GM18861 (cell line): ENCODE results near the gene ZXDB.
"Not testable (repeated sequence)": the region's sequence is repeated elsewhere in the genome, so short reads cannot be mapped to it uniquely, and the experiment has no call there.

Experiments
- ATAC-seq: cut with Tn5 transposase; IDR thresholded peaks from one replicate; pipeline ENCODE4 v1.9.1; 2021; ENCODE audit not compliant: unreplicated experiment

Gene ZXDB

DNA sequence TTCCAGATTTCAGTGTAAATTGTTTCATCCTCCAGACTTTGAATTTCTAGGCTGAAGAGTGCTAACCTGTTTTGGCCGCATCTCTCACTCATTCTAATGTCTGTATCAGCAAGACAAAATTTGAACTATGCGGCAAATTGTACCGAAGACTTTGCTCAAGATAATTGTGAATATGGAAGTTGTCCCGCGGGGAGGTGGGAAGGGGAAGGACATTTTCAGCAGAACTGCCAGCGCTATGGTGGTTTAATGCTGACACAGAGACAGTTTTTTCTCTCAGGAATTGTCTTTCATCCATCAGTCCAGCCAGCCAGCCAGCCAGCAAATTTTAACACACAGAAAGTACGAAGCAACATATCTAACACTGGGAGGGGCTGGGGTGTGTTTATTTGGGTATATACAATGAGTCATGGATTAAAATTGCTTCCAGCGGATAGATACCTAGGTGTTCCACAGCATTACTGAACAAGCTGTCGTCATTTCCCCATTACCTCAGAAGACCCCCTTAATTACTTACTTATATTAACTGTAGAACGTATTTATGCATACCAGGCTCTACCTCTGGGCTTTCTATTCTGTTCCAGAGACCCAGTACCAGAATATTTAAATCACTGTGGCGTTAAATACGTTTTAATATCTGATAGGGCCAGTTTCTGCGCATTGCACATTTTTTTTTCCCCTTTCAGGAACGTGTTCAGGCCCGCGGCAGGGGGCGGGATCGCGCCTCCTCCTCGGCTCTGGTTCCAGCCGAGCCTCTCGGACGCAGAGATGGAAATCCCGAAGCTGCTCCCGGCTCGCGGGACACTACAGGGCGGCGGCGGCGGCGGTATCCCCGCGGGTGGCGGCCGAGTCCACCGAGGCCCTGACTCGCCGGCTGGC, at the start of gene ZXDB:
Gene ZXDB (plus strand): TSS at position 728 of the 876 bp plus-strand sequence. CDS start 38 bp downstream, at position 766.
- ATAC-seq = peak; percentile 40

DNA sequence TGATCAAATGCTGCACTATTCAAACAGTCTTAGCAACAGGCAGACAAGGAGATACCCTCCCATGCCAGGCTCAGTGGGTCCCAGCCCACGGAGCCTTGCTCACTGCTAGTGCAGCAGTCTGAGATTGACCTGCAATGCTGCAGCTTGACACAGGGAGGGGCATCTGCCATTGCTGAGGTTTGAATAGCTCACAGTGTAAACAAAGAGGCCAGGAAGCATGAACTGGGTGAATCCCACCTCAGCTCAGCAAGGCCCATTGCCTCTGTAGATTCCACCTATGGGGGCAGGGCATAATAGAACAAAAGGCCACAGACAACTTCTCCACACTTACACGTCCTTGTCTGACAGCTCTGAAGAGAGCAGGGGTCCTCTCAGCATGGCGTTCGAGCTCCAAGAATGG, 26.6 kb upstream of the ZXDB start:
- no peak for ATAC-seq

DNA sequence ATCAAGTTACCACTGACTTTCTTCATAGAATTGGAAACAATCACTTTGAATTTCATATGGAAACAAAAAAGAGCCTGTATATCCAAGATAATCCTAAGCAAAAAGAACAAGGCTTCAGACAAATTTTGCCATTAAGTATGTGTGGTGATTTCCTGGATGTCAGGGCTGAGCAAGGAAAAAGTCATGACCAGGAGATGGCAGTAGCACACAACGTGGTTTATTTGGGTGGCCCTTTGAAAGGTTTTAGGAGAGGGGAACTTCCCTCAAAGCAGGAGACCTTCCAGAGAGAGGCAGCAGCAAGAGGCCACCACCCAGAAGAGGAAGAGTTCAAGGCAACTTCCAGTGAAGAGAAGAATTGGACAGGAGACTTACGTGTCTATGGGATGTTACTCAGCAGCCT, 18.1 kb upstream of the ZXDB start:
- peak; percentile 63 for ATAC-seq

DNA sequence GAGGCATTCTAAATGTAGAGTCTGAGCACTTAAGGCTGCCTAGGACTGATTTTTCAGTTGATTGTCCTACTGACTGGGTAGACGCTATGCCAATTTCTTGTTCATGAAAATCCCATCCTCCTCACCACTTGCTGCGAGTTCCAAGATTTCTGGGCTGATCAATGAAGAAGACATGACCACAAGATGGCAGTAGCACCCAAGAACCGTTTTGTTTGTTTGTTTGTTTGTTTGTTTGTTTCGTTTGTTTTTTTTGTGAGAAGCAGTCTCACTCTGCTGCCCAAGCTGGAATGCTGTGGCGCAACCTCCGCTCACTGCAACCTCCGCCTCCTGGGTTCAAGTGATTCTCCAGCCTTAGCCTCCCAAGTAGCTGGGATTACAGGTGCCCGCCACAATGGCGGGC, 8.9 kb upstream of the ZXDB start:
- not testable (repeated sequence) for ATAC-seq

DNA sequence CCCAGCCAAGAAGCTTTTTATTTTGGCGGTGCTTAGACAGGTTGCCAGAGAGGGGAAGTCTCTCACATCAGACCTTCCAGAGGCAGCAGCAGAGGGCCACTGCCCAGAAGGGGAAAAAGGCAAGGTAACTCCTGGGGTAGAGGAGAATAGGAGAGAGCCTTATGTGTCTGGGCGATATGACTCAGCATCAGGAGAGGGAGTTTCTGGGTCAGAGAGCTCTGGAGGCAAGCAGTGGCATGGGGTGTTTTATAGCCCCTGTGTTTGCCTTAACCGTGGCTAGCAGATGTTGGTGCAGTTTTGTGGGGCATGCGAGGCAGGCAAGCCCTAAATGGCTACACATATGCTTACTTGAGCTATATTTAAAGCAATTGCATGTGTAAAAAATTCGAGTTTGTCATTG, 8.3 kb upstream of the ZXDB start:
- ATAC-seq = no peak

DNA sequence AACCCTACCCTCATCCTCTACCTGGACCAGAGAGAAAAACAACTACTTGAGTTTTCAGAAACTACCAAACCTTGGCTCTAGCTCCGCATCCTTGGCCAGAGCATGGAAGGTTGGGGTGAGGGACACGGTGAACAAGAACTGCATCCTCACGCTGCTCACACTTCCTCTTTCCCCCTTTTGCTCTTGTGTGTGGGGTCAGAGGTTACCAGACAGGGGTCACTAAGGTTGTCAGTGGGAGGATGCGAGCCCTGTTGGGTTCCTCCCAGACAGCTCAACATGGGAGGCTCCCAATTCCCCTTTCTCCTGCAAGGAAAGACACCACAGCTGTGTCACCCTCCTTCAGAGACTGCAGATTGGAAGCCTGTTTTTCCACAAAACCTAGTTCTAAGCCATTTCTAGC, 5.5 kb upstream of the ZXDB start:
- no peak for ATAC-seq

DNA sequence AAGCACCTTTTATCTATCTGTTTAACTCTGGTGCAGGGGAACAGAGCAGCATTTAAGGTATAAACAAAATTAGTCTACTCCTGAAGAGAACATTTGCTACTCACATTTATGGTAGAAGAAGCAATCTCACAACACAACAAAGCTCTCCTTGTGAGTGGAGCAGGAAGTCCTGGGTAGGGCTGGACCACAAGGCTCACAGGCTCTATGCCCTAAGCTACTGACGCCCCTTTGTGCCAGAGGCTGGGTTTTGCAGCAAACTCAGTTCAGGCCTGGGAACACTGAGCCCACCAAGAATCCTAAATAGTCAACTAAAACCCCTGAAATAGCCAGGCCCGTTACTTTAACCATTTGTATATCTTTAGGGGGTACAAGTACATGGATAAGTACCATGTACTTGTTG, 4.7 kb upstream of the ZXDB start:
- no peak for ATAC-seq

DNA sequence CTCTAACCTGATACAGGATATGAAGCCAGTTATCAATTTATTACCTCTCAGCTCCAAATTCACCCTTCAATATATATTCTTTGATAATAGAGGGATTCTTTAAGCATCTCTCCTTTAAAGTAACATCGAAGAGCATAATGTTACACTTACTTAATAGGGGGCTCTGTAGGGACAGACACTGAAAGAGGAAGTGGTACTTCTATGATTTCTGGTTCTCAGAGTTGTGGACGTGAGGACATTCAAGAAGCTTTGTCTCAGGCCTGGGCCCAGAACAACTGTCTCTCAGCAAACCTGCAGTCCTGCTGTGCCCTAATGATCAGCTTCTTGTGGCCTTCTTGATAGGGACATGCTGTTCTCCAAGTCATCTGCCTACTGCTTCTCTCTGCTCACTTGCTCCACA, 4.2 kb upstream of the ZXDB start:
- ATAC-seq = peak; percentile 42

DNA sequence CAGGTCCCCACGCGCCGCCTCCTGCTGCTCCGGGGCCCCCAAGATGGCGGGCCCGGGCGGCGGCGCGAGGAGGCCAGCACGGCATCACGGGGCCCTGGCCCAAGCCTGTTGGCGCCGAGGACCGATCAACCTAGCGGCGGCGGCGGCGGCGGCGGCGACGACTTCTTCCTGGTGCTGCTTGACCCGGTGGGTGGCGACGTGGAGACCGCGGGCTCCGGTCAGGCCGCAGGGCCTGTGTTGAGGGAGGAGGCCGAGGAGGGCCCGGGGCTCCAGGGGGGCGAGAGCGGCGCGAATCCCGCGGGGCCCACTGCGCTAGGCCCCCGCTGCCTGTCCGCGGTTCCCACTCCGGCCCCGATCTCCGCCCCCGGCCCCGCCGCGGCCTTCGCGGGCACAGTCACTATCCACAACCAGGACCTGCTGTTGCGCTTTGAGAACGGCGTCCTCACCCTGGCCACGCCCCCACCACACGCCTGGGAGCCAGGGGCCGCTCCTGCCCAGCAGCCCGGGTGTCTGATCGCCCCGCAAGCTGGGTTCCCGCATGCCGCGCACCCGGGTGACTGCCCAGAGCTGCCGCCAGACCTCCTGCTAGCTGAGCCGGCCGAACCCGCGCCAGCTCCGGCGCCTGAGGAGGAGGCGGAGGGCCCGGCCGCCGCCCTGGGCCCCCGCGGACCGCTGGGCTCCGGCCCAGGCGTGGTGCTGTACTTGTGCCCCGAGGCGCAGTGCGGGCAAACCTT, 516 bp downstream of the ZXDB start:
- ATAC-seq = peak; percentile 50

DNA sequence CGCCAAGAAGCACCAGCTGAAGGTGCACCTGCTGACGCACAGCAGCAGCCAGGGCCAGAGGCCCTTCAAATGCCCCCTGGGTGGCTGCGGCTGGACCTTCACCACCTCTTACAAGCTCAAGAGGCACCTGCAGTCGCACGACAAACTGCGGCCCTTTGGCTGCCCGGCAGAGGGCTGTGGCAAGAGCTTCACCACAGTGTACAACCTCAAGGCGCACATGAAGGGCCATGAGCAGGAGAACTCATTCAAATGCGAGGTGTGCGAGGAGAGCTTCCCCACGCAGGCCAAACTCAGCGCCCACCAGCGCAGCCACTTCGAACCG, 1.0 kb downstream of the ZXDB start:
- ATAC-seq = not testable (repeated sequence)

DNA sequence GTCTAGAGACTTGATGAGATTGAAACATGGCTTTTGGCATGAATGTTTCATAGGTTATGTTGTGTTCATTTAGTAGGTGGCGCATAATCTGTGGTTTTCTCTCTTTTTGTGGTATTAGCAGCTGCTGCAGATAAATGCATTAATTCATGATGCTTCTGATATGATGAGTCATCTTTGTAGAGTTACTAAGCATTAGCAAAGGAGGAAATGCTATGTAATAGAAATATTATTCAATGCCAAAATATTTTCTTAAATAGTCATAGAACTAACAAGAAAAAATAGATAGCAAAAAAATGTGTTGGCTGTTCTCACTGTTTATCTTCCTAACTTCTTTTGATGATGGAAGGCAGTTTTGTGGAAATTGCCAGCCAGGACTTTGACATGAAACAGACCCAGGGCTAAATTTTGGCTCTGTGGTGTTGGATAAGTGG, 3.6 kb downstream of the ZXDB start:
- ATAC-seq = no peak

DNA sequence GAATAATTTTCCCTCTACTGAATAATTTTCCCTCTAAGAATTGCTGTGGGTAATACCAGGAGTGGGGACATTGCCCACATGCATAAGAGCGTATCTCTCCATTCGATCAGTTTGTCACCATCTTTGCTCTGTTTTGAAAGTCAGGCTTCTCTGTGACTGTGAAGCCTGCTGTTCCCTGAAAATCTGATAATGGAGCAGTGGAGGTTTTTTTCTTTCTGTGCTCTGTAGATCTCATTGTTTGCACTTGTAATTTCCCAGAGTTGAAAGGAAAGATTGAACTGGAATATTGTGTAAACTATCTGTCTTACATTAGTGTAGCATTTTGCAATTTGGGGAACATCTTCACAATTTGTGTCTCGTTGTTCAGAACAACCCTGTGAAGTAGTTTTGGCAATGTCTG, 4.3 kb downstream of the ZXDB start:
- no peak for ATAC-seq

DNA sequence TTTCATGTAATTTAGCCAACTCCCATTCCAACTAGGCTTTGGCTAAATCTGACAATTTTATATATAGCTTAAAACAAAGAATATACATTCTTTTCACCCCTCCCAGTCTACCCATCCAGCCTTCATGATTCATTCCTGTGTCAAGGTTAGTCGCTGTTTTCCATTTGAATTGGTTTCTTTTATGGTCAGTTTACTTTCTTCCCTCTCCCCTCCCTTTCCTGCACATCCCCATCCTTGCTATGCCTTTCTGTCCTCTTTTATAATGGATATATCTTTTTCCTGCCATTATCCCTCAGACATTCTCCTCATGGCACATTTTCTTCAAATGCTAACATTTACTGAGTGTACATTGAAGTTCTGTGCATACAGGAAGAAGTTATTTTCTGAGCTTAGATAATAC, 4.7 kb downstream of the ZXDB start:
- no peak for ATAC-seq

DNA sequence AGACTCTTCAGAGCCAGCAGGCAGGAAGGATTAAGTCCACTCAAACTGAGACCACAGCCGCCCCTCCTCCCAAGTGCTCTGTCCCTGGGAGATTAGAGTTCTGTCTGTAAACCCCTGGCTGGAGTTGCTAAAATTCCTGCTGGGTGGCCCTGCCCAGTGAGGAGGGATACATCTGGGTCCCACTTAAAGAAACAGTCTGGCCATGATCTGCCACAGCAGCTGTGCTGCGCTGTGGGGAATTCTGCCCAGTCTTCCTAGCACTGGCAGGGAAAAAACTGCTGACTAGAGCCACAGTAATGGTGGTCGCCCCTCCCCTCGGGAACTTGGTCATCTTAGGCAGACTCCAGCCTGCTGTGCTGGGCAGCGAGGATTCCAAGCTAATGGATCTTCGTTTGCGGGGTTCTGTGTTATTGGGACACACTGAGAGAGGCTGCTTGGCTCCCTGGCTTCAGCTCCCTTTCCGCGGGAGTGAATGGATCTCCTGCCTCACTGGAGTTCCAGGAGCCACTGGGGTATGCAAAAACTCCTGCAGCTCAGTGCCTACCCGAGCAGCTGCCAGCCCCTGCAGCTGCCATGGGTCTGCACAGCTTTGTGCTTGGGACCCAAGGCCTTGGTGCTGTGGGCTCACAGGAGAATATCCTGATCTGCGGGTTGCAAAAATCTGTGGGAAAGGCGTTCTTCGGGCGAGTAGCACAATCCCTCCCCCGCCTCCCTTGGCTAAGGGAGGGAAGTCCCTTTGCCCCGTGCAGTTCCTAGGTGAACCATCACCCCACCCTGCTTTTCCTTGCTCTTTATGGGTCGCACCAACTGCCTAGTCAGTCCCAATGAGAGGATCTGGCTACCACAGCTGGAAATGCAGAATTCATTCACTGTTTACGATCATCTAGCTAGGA, 15.7 kb downstream of the ZXDB start:
- ATAC-seq = no peak

DNA sequence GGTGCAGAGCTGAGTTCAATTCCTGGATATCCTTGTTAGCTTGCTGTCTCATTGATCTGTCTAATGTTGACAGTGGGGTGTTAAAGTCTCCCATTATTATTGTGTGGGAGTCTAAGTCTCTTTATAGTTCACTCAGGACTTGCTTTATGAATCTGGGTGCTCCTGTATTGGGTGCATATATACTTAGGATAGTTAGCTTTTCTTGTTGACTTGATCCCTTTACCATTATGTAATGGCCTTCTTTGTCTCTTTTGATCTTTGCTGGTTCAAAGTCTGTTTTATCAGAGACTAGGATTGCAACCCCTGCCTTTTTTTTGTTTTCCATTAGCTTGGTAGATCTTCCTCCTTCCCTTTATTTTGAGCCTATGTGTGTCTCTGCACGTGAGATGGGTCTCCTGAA, 21.5 kb downstream of the ZXDB start:
- not testable (repeated sequence) for ATAC-seq

DNA sequence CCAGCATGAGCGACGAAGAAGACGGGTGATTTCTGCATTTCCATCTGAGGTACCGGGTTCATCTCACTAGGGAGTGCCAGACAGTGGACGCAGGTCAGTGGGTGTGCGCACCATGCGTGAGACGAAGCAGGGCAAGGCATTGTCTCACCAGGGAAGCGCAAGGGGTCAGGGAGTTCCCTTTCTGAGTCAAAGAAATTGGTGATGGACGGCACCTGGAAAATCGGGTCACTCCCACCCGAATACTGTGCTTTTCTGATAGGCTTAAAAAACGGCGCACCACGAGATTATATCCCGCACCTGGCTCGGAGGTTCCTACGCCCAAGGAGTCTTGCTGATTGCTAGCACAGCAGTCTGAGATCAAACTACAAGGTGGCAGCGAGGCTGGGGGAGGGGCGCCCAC, 37.6 kb downstream of the ZXDB start:
- ATAC-seq = not testable (repeated sequence)

DNA sequence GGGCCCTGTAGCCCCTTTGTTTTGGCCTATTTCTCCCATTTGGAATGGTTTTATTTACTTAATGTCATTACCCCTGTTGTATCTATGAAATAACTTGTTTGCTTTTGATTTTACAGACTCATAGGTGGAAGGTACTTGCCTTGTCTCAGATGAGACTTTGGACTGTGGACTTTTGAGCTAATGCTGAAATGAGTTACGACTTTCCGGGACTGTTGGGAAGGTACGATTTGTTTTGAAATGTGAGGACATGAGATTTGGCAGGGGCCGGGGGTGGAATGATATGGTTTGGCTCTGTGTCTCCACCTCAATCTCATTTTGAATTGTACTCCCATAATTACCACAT, 48.8 kb downstream of the ZXDB start:
- ATAC-seq = no peak

DNA sequence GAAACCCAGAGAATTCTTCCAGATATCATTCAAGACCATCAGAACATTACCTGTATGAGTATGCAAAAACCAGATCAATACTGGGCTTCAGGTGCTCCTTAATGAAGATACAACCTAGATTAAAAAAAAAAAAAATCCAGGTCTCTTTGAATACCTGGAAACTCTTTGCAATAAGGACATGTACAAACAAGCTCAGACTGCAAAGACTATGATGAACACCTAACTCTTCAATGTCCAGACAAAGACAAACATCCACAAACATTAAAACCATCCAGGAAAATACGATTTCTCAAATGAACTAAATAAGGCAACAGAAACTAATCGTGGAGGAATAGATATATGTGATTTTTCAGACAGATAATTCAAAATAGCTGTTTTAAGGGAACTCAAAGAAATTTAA, 49.5 kb downstream of the ZXDB start:
- ATAC-seq = no peak

DNA sequence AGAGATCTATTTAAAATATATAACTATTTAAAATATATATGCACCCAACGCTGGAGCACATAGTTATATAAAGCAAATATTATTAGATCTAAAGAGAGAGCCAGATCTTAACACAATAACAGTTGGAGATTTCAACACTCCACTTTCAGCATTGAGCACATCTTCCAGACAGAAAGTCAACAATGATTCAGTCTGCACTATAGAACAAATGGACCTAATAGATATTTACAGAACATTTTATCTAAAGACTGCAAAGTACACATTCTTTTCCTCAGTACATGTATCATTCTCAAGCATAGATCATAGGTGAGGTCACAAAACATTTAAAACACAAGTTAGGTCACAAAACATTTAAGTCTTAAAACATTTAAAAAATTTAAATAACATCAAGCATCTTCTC, 51.9 kb downstream of the ZXDB start:
- no peak for ATAC-seq

DNA sequence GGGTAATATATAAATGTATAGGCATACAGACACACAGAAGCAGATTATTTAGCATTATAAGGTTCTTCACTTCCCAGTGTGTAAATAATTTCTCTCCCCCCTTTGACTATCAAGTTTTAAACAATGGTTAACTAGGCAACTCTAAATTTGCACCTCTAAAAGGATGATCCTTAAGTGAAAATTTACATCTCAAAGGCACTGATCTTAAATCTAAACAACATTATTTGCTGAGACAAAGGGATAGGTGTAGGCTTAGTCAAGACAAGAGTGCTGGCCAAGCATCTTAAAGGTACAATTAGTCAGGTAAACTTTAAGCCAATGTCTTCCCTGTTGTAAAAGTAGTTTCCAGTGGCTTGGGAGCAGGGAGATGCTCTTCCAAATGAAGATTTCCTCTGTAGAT, 55.2 kb downstream of the ZXDB start:
- no peak for ATAC-seq
